Mammary epithelial cell (primary cell): ENCODE measurements around the gene COL20A1.

Experiments
- CTCF ChIP-seq, 2 donors: IDR thresholded peaks in 1 of 2; conservative IDR thresholded peaks in 1 of 2; 2 replicates each; pipeline ENCODE4 v1.5.1; 2011 to 2012; ENCODE audit warnings: inconsistent platforms in 2 of 2, low read length in 2 of 2, mild to moderate bottlenecking in 2 of 2, control low read depth in 1 of 2, low read depth in 1 of 2; ENCODE audit not compliant: insufficient read depth in 1 of 2; ENCODE audit errors: extremely low read depth in 1 of 2
- EZH2 ChIP-seq: IDR thresholded peaks from 2 replicates; pipeline ENCODE4 v1.6.1; 2012; ENCODE audit warnings: low read length, inconsistent platforms, borderline replicate concordance

- no peak for TF ChIP-seq EZH2
- TF ChIP-seq CTCF (conservative IDR thresholded peaks at IDR 0.05 in 1 of 2, IDR thresholded peaks at IDR 0.05 in 1 of 2; ENCODE audit: extremely low read depth in 1 of 2, insufficient read depth in 1 of 2, low read depth in 1 of 2, low read length in 2 of 2) = no peak
Observed at GRCh38 chr20:63373996-63374395, 81.0 kb downstream of the COL20A1 start.
